GM23338 (cell line): ENCODE measurements around the gene HBS1L. TPM values are rescaled to one million over a fixed set of nuclear protein-coding genes. Genes with fewer than 3 reads are reported as not detected.

Experiments used
- ATAC-seq: fragments of 200-7000 bp; cut with Tn5 transposase; 3 replicates; pipeline ENCODE4 v1.9.1; 2020
- DNase-seq: peaks from one replicate; pipeline ENCODE4 v3.0.0-alpha.2; 2015; ENCODE audit warnings: low spot score
- H2AFZ ChIP-seq: fragments of 200-600 bp; sonication (generic); 2 replicates; pipeline ENCODE4 v1.8.0; 2016; ENCODE audit warnings: antibody characterized with exemption, mild to moderate bottlenecking, moderate library complexity
- H3F3A ChIP-seq: fragments of 200-600 bp; sonication (generic); replicated peaks from 2 replicates; pipeline ENCODE4 v1.8.0; 2017; ENCODE audit warnings: antibody characterized with exemption, mixed run types, low read depth
- H3K27ac ChIP-seq: fragments of 200-600 bp; sonication (generic); 2 replicates; pipeline ENCODE4 v1.6.1; 2016; ENCODE audit warnings: low read depth
- H3K27me3 ChIP-seq: fragments of 200-600 bp; sonication (generic); 2 replicates; pipeline ENCODE4 v1.8.0; 2016; ENCODE audit warnings: mild to moderate bottlenecking, mixed run types, moderate library complexity; ENCODE audit not compliant: insufficient read depth
- H3K36me3 ChIP-seq: fragments of 200-600 bp; sonication (generic); 2 replicates; pipeline ENCODE4 v1.8.0; 2016; ENCODE audit warnings: mild to moderate bottlenecking; ENCODE audit not compliant: insufficient read depth
- H3K4me1 ChIP-seq: fragments of 200-600 bp; sonication (generic); 2 replicates; pipeline ENCODE4 v1.8.0; 2016; ENCODE audit warnings: mild to moderate bottlenecking, moderate library complexity; ENCODE audit not compliant: insufficient read depth
- H3K4me2 ChIP-seq: fragments of 200-600 bp; sonication (generic); 2 replicates; pipeline ENCODE4 v1.7.1; 2017; ENCODE audit warnings: mixed run types
- H3K4me3 ChIP-seq: fragments of 200-600 bp; sonication (generic); 2 replicates; pipeline ENCODE4 v1.6.1; 2016; ENCODE audit warnings: mixed run types
- H3K79me2 ChIP-seq: fragments of 200-600 bp; sonication (generic); replicated peaks from 2 replicates; pipeline ENCODE4 v1.8.0; 2017; ENCODE audit warnings: mild to moderate bottlenecking; ENCODE audit not compliant: insufficient read depth
- H3K9me2 ChIP-seq: fragments of 200-600 bp; sonication (generic); 2 replicates; pipeline ENCODE4 v1.8.0; 2017; ENCODE audit not compliant: insufficient read depth
- H4K20me1 ChIP-seq: fragments of 200-600 bp; sonication (generic); replicated peaks from 2 replicates; pipeline ENCODE4 v1.8.0; 2017; ENCODE audit warnings: mild to moderate bottlenecking; ENCODE audit not compliant: insufficient read depth
- H3K27ac Mint-ChIP-seq: 2 replicates; pipeline ENCODE4 v1.8.0; 2020; ENCODE audit warnings: inconsistent platforms, mild to moderate bottlenecking, moderate library complexity, mixed read lengths
- H3K27me3 Mint-ChIP-seq: 3 replicates; pipeline ENCODE4 v1.8.0; 2022; ENCODE audit warnings: low read depth, mild to moderate bottlenecking, moderate library complexity, mixed read lengths, inconsistent platforms; ENCODE audit not compliant: insufficient read depth, poor library complexity
- H3K36me3 Mint-ChIP-seq: 3 replicates; pipeline ENCODE4 v1.8.0; 2021; ENCODE audit warnings: low read depth, mild to moderate bottlenecking, inconsistent platforms, moderate library complexity, mixed read lengths
- H3K4me1 Mint-ChIP-seq: 3 replicates; pipeline ENCODE4 v1.8.0; 2020; ENCODE audit warnings: mild to moderate bottlenecking, inconsistent platforms, mixed read lengths
- H3K4me3 Mint-ChIP-seq: 3 replicates; pipeline ENCODE4 v1.8.0; 2021; ENCODE audit warnings: moderate library complexity, mild to moderate bottlenecking, inconsistent platforms, mixed read lengths
- H3K9me3 Mint-ChIP-seq: 3 replicates; pipeline ENCODE4 v1.8.0; 2020; ENCODE audit warnings: moderate library complexity, mild to moderate bottlenecking, inconsistent platforms, mixed read lengths
- EZH2phosphoT487 ChIP-seq: fragments of 200-600 bp; sonication (generic); IDR thresholded peaks from one replicate; pipeline ENCODE4 v1.8.1; 2018; ENCODE audit warnings: antibody characterized with exemption; ENCODE audit not compliant: unreplicated experiment
- JUNB ChIP-seq: IDR thresholded peaks from one replicate; pipeline ENCODE4 v1.6.1; 2016; ENCODE audit warnings: antibody characterized with exemption; ENCODE audit not compliant: unreplicated experiment
- NANOG ChIP-seq: IDR thresholded peaks from 2 replicates; pipeline ENCODE4 v1.6.1; 2016; ENCODE audit warnings: antibody characterized with exemption, borderline replicate concordance
- POLR2AphosphoS5 ChIP-seq: IDR thresholded peaks from 2 replicates; pipeline ENCODE4 v1.6.1; 2016; ENCODE audit warnings: antibody characterized with exemption, low read depth
- STAT1 ChIP-seq: IDR thresholded peaks from one replicate; pipeline ENCODE4 v1.6.1; 2016; ENCODE audit warnings: antibody characterized with exemption; ENCODE audit not compliant: unreplicated experiment
- ZNF114 ChIP-seq: fragments of 250-450 bp; sonication (Bioruptor Pico); IDR thresholded peaks from 2 replicates; pipeline ENCODE4 v1.5.0; 2020; ENCODE audit warnings: mild to moderate bottlenecking, moderate library complexity
- ZNF331 ChIP-seq: fragments of 250-450 bp; sonication (Bioruptor Pico); IDR thresholded peaks from 2 replicates; pipeline ENCODE4 v1.5.0; 2020; ENCODE audit warnings: low read depth, mild to moderate bottlenecking, moderate library complexity
- polyA plus RNA-seq: library from polyadenylated mRNA; unstranded; fragments of >200 nt; fragmentation: Nextera tagmentation; extraction: Ambion mirVana; gene quantifications from 2 replicates; pipeline ENCODE4 v1.2.1, GENCODE V29; 2016
- total RNA-seq: library from RNA; depleted of rRNA; stranded (reverse); fragments of >200 nt; shearing (Covaris generic); gene quantifications from 2 replicates; pipeline ENCODE4 v1.2.3, GENCODE V29; 2014
- TF ChIP-seq, protein P1 (sequence below): IDR thresholded peaks from one replicate; pipeline ENCODE4 v1.6.1; 2018; ENCODE audit warnings: antibody characterized with exemption; ENCODE audit not compliant: unreplicated experiment
- TF ChIP-seq, protein P2 (sequence below), 2 experiments: fragments of 200-600 bp in 1 of 2; sonication (generic) in 1 of 2; conservative IDR thresholded peaks; 2 replicates each; pipeline versions ENCODE4 v1.5.1 to v1.6.1; 2016 to 2017; ENCODE audit warnings: antibody characterized with exemption in 2 of 2, low read depth in 2 of 2, mild to moderate bottlenecking in 2 of 2, moderate library complexity in 1 of 2

The HBS1L gene
- total and polyA plus RNA-seq, 2 experiments from 2014 or later: 59.9 to 94.1 TPM

DNA sequence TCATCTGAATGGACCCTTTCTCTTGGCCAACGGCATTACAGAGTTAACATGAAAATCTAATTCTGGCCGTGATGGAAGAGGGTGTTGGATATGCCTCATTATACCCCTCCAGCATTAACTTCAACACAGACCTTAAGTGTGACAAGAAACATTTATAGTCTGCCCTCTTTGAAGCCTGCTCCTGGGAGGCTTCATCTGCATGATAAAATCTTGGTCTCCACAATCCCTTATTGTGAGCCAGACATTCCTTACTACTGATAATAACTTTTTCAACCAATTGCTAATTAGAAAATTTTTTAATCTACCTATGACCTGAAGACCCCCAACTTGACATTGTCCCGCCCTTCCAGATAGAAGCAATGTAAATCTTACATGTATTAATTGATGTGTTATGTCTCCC lies 9.3 kb upstream of the HBS1L start (continued):
- TF ChIP-seq, protein P1, sequence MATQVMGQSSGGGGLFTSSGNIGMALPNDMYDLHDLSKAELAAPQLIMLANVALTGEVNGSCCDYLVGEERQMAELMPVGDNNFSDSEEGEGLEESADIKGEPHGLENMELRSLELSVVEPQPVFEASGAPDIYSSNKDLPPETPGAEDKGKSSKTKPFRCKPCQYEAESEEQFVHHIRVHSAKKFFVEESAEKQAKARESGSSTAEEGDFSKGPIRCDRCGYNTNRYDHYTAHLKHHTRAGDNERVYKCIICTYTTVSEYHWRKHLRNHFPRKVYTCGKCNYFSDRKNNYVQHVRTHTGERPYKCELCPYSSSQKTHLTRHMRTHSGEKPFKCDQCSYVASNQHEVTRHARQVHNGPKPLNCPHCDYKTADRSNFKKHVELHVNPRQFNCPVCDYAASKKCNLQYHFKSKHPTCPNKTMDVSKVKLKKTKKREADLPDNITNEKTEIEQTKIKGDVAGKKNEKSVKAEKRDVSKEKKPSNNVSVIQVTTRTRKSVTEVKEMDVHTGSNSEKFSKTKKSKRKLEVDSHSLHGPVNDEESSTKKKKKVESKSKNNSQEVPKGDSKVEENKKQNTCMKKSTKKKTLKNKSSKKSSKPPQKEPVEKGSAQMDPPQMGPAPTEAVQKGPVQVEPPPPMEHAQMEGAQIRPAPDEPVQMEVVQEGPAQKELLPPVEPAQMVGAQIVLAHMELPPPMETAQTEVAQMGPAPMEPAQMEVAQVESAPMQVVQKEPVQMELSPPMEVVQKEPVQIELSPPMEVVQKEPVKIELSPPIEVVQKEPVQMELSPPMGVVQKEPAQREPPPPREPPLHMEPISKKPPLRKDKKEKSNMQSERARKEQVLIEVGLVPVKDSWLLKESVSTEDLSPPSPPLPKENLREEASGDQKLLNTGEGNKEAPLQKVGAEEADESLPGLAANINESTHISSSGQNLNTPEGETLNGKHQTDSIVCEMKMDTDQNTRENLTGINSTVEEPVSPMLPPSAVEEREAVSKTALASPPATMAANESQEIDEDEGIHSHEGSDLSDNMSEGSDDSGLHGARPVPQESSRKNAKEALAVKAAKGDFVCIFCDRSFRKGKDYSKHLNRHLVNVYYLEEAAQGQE: no peak
- TF ChIP-seq, protein P2, sequence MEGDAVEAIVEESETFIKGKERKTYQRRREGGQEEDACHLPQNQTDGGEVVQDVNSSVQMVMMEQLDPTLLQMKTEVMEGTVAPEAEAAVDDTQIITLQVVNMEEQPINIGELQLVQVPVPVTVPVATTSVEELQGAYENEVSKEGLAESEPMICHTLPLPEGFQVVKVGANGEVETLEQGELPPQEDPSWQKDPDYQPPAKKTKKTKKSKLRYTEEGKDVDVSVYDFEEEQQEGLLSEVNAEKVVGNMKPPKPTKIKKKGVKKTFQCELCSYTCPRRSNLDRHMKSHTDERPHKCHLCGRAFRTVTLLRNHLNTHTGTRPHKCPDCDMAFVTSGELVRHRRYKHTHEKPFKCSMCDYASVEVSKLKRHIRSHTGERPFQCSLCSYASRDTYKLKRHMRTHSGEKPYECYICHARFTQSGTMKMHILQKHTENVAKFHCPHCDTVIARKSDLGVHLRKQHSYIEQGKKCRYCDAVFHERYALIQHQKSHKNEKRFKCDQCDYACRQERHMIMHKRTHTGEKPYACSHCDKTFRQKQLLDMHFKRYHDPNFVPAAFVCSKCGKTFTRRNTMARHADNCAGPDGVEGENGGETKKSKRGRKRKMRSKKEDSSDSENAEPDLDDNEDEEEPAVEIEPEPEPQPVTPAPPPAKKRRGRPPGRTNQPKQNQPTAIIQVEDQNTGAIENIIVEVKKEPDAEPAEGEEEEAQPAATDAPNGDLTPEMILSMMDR (conservative IDR thresholded peaks at IDR 0.05; ENCODE audit: low read depth in 2 of 2): no peak
- TF ChIP-seq NANOG: no peak
- TF ChIP-seq STAT1: no peak
- TF ChIP-seq POLR2AphosphoS5: no peak
- TF ChIP-seq EZH2phosphoT487: no peak
- TF ChIP-seq ZNF331 (CRISPR knock-in tag): no peak

DNA sequence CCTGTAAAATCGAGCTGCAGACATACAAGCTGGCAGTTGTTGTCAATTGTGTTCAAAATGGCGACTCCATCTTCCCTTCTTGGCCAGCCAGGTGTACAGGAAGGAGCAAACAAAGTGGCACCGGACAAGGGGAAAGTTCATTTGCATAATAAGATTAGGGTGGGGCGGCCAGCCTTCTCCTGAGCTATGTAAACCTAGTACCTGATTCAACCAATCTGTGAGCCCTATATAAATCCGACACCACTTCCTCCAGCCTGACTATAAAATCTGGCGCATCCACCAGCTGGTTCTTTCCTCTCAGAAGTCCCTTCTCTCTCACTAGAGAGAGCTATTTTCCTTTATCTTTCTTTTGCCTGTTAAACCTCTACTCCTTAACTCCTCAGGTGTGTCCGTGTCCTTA lies 8.1 kb upstream of the HBS1L start:
- Histone ChIP-seq H3K4me1 (no peaks in the 10 kb centered on the region), H3K27ac (no peak overlapping the region), H3K79me2 (no peaks in the 10 kb centered on the region), H3K9me2 (no peaks in the 10 kb centered on the region), H4K20me1 (no peaks in the 10 kb centered on the region), H3K4me3 (no peak overlapping the region), H3K4me2 (no peak overlapping the region), H2AFZ (peak overlapping the region; percentile 82), H3K27me3 (no peaks in the 10 kb centered on the region), H3K36me3 (no peaks in the 10 kb centered on the region), H3F3A (no peaks in the 10 kb centered on the region)
- TF ChIP-seq JUNB (no peak), ZNF114 (no peak)
- TF ChIP-seq, protein P2 (conservative IDR thresholded peaks at IDR 0.05; ENCODE audit: low read depth in 2 of 2): peak in 1 of 2 experiments; percentile 11; a peak in 1 of 4 replicates
- no peak overlapping the region for H3K4me3 Mint-ChIP-seq
- no peaks in the 10 kb centered on the region for H3K9me3 Mint-ChIP-seq
- DNase-seq (peak; percentile 32), ATAC-seq (peak; percentile 38; the same call in 2 of the 3 replicates)
- peaks cover 10% of the 10 kb centered on the region for H3K4me1 Mint-ChIP-seq
- H3K27ac Mint-ChIP-seq: no peak overlapping the region
- peaks cover 3% of the 10 kb centered on the region for H3K27me3 Mint-ChIP-seq
- no peaks in the 10 kb centered on the region for H3K36me3 Mint-ChIP-seq
